ENCODE data around the gene NFIA.

Gene NFIA

GRCh38 chr1:61085206-61085982, 3.0 kb downstream of the NFIA start:
- Histone ChIP-seq H3K4ac (ENCODE audit: low read depth, low read length) (no peak overlapping the region), H3K4me3 (ENCODE audit: low read depth, low read length) (no peak overlapping the region), H3K9me3 (ENCODE audit: insufficient read depth, low read depth, low read length) (peaks cover 2% of the 10 kb centered on the region), H4K8ac (ENCODE audit: low read depth, low read length) (no peak overlapping the region), H2AFZ (ENCODE audit: insufficient read depth, low read length, poor library complexity) (no peak overlapping the region), H4K12ac (ENCODE audit: low read depth, low read length) (no peak overlapping the region), H4K91ac (ENCODE audit: low read depth, low read length) (no peak overlapping the region), H2BK120ac (ENCODE audit: insufficient read depth, low read length, poor library complexity) (no peak overlapping the region), H3K79me2 (ENCODE audit: control insufficient read depth, insufficient read depth, low read length, poor library complexity) (no peaks in the 10 kb centered on the region), H2BK5ac (ENCODE audit: low read depth, low read length, poor library complexity) (no peak overlapping the region), H3K36me3 (ENCODE audit: control insufficient read depth in 1 of 2, insufficient read depth in 2 of 2, low read length in 2 of 2) (no peaks in the 10 kb centered on the region), H2BK12ac (ENCODE audit: low read length) (no peak overlapping the region), H3K23ac (ENCODE audit: low read length) (no peak overlapping the region), H3K4me2 (ENCODE audit: low read length) (no peak overlapping the region), H3K9ac (ENCODE audit: low read length) (no peak overlapping the region), H3K18ac (ENCODE audit: low read length) (no peak overlapping the region), H3K4me1 (ENCODE audit: control insufficient read depth in 1 of 2, insufficient read depth in 2 of 2, low read length in 2 of 2) (peaks cover 6 to 11% of the 10 kb centered on the region in 2 experiments), H3K27me3 (ENCODE audit: insufficient read depth, low read length) (peaks cover 40% of the 10 kb centered on the region), H3K27ac (ENCODE audit: low read depth, low read length) (no peak overlapping the region), H3K14ac (ENCODE audit: low read length) (no peak overlapping the region), H2AK5ac (ENCODE audit: low read length) (no peak overlapping the region), H3K79me1 (ENCODE audit: low read length) (no peaks in the 10 kb centered on the region)
- no CpG with 5 or more reads among the region's 3 CpGs for WGBS (ENCODE audit: extremely low coverage, insufficient coverage, insufficient read length)
- DNase-seq = no peak

DNA sequence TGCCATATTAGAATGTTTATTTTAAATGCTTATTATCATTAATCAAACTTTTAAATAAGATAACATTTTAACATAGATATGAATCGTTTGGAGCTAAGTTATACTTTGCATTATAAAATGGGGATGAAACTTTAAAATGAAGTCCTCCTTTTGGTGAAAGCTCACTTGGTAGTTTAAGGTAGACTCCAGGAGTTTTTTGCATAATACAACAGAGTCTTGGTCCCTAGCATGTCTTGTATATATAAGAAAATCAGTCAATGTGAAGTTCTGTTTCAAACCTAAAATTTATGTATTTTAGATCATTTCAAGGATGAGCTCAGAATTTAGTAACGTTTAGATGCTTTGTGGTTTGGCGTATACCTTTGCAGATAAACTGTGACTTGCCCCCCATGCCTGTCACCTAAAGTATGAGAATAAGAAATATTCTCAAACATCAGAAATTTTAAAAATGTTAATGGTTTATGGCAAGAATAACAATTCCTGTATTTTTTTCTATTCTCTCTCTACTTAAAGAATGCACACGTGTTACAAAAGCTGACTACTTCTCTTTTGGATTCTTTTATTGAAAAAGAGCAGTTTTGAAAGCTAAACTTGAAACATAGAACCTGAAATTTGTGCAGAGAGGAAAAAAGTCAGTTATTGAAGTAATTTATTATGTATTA, 3.8 kb downstream of the NFIA start:
- Histone ChIP-seq H3K79me2 (ENCODE audit: control insufficient read depth, insufficient read depth, low read length, poor library complexity) (no peaks in the 10 kb centered on the region), H2AFZ (ENCODE audit: insufficient read depth, low read length, poor library complexity) (no peak overlapping the region), H3K27ac (ENCODE audit: low read depth, low read length) (no peak overlapping the region), H3K9me3 (ENCODE audit: insufficient read depth, low read depth, low read length) (peaks cover 2% of the 10 kb centered on the region), H3K23ac (ENCODE audit: low read length) (no peak overlapping the region), H4K12ac (ENCODE audit: low read depth, low read length) (no peak overlapping the region), H2BK120ac (ENCODE audit: insufficient read depth, low read length, poor library complexity) (no peak overlapping the region), H3K9ac (ENCODE audit: low read length) (no peak overlapping the region), H3K14ac (ENCODE audit: low read length) (no peak overlapping the region), H3K4me1 (ENCODE audit: control insufficient read depth in 1 of 2, insufficient read depth in 2 of 2, low read length in 2 of 2) (peaks cover 6 to 11% of the 10 kb centered on the region in 2 experiments), H4K8ac (ENCODE audit: low read depth, low read length) (no peak overlapping the region), H2AK5ac (ENCODE audit: low read length) (no peak overlapping the region), H3K27me3 (ENCODE audit: insufficient read depth, low read length) (peaks cover 34% of the 10 kb centered on the region), H3K36me3 (ENCODE audit: control insufficient read depth in 1 of 2, insufficient read depth in 2 of 2, low read length in 2 of 2) (no peaks in the 10 kb centered on the region), H2BK12ac (ENCODE audit: low read length) (no peak overlapping the region), H3K4me3 (ENCODE audit: low read depth, low read length) (no peak overlapping the region), H3K4me2 (ENCODE audit: low read length) (no peak overlapping the region), H3K18ac (ENCODE audit: low read length) (no peak overlapping the region), H4K91ac (ENCODE audit: low read depth, low read length) (no peak overlapping the region), H2BK5ac (ENCODE audit: low read depth, low read length, poor library complexity) (no peak overlapping the region), H3K79me1 (ENCODE audit: low read length) (no peaks in the 10 kb centered on the region), H3K4ac (ENCODE audit: low read depth, low read length) (no peak overlapping the region)
- WGBS (ENCODE audit: extremely low coverage, insufficient coverage, insufficient read length) = no CpG with 5 or more reads among the region's 4 CpGs
- DNase-seq = no peak

GRCh38 chr1:61087571-61087970, 5.2 kb downstream of the NFIA start:
- no peak overlapping the region for H4K12ac ChIP-seq (ENCODE audit: low read depth, low read length)
- no peak overlapping the region for H3K4me3 ChIP-seq (ENCODE audit: low read depth, low read length)
- no peaks in the 10 kb centered on the region for H3K36me3 ChIP-seq (ENCODE audit: control insufficient read depth in 1 of 2, insufficient read depth in 2 of 2, low read length in 2 of 2)
- no peak overlapping the region for H4K91ac ChIP-seq (ENCODE audit: low read depth, low read length)
- H3K27me3 ChIP-seq (ENCODE audit: insufficient read depth, low read length) = peaks cover 22% of the 10 kb centered on the region
- no peak overlapping the region for H3K23ac ChIP-seq (ENCODE audit: low read length)
- H3K18ac ChIP-seq (ENCODE audit: low read length) = no peak overlapping the region
- no peak overlapping the region for H4K8ac ChIP-seq (ENCODE audit: low read depth, low read length)
- H3K79me2 ChIP-seq (ENCODE audit: control insufficient read depth, insufficient read depth, low read length, poor library complexity) = no peaks in the 10 kb centered on the region
- no peak overlapping the region for H2AK5ac ChIP-seq (ENCODE audit: low read length)
- no CpG with 5 or more reads among the region's 3 CpGs for WGBS (ENCODE audit: extremely low coverage, insufficient coverage, insufficient read length)
- no peak overlapping the region for H3K14ac ChIP-seq (ENCODE audit: low read length)
- no peak overlapping the region for H2BK5ac ChIP-seq (ENCODE audit: low read depth, low read length, poor library complexity)
- peaks cover 0 to 6% of the 10 kb centered on the region in 2 experiments for H3K4me1 ChIP-seq (ENCODE audit: control insufficient read depth in 1 of 2, insufficient read depth in 2 of 2, low read length in 2 of 2)
- H3K4me2 ChIP-seq (ENCODE audit: low read length) = no peak overlapping the region
- no peak overlapping the region for H3K4ac ChIP-seq (ENCODE audit: low read depth, low read length)
- H2AFZ ChIP-seq (ENCODE audit: insufficient read depth, low read length, poor library complexity) = no peak overlapping the region
- H3K9ac ChIP-seq (ENCODE audit: low read length) = no peak overlapping the region
- no peak overlapping the region for H2BK12ac ChIP-seq (ENCODE audit: low read length)
- peaks cover 2% of the 10 kb centered on the region for H3K9me3 ChIP-seq (ENCODE audit: insufficient read depth, low read depth, low read length)
- DNase-seq = no peak
- no peaks in the 10 kb centered on the region for H3K79me1 ChIP-seq (ENCODE audit: low read length)
- H2BK120ac ChIP-seq (ENCODE audit: insufficient read depth, low read length, poor library complexity) = no peak overlapping the region
- H3K27ac ChIP-seq (ENCODE audit: low read depth, low read length) = no peak overlapping the region

DNA sequence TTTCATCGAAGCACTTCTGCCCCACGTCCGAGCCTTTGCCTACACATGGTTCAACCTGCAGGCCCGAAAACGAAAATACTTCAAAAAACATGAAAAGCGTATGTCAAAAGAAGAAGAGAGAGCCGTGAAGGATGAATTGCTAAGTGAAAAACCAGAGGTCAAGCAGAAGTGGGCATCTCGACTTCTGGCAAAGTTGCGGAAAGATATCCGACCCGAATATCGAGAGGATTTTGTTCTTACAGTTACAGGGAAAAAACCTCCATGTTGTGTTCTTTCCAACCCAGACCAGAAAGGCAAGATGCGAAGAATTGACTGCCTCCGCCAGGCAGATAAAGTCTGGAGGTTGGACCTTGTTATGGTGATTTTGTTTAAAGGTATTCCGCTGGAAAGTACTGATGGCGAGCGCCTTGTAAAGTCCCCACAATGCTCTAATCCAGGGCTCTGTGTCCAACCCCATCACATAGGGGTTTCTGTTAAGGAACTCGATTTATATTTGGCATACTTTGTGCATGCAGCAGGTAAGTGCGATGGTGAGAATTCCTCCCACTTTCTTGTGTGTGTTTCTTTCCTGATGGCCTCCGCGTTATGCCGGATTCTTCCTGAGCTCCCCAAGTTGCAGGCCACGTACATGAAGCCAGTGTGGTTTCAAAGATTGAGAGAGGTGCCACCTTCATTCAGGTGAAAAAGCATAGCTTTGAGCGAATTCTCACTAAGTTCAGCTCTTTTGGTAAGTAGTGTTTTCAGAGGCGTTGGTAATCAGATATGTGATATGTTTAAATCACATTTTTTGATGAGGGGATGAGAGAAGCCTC, 6.0 kb downstream of the NFIA start:
- WGBS (ENCODE audit: extremely low coverage, insufficient coverage, insufficient read length) = no CpG with 5 or more reads among the region's 25 CpGs
- Histone ChIP-seq H3K36me3 (ENCODE audit: control insufficient read depth in 1 of 2, insufficient read depth in 2 of 2, low read length in 2 of 2) (no peaks in the 10 kb centered on the region), H3K18ac (ENCODE audit: low read length) (no peak overlapping the region), H4K12ac (ENCODE audit: low read depth, low read length) (no peak overlapping the region), H3K4ac (ENCODE audit: low read depth, low read length) (no peak overlapping the region), H2BK5ac (ENCODE audit: low read depth, low read length, poor library complexity) (no peak overlapping the region), H3K14ac (ENCODE audit: low read length) (no peak overlapping the region), H3K4me3 (ENCODE audit: low read depth, low read length) (no peak overlapping the region), H2AK5ac (ENCODE audit: low read length) (no peak overlapping the region), H3K9ac (ENCODE audit: low read length) (no peak overlapping the region), H3K27me3 (ENCODE audit: insufficient read depth, low read length) (peaks cover 16% of the 10 kb centered on the region), H3K9me3 (ENCODE audit: insufficient read depth, low read depth, low read length) (no peaks in the 10 kb centered on the region), H2AFZ (ENCODE audit: insufficient read depth, low read length, poor library complexity) (no peak overlapping the region), H3K79me2 (ENCODE audit: control insufficient read depth, insufficient read depth, low read length, poor library complexity) (no peaks in the 10 kb centered on the region), H3K4me2 (ENCODE audit: low read length) (no peak overlapping the region), H3K23ac (ENCODE audit: low read length) (no peak overlapping the region), H2BK120ac (ENCODE audit: insufficient read depth, low read length, poor library complexity) (no peak overlapping the region), H4K8ac (ENCODE audit: low read depth, low read length) (no peak overlapping the region), H4K91ac (ENCODE audit: low read depth, low read length) (no peak overlapping the region), H2BK12ac (ENCODE audit: low read length) (no peak overlapping the region), H3K4me1 (ENCODE audit: control insufficient read depth in 1 of 2, insufficient read depth in 2 of 2, low read length in 2 of 2) (no peaks in the 10 kb centered on the region), H3K79me1 (ENCODE audit: low read length) (no peaks in the 10 kb centered on the region), H3K27ac (ENCODE audit: low read depth, low read length) (no peak overlapping the region)
- no peak for DNase-seq

Data from trophoblast cell (in vitro differentiated cells and primary cell).